GM18907 (cell line): ENCODE results near the gene TMEM156.

Experiments used
- ATAC-seq: cut with Tn5 transposase; IDR thresholded peaks from one replicate; pipeline ENCODE4 v1.9.1; 2021; ENCODE audit warnings: mild to moderate bottlenecking, moderate library complexity; ENCODE audit not compliant: unreplicated experiment

The TMEM156 gene, protein sequence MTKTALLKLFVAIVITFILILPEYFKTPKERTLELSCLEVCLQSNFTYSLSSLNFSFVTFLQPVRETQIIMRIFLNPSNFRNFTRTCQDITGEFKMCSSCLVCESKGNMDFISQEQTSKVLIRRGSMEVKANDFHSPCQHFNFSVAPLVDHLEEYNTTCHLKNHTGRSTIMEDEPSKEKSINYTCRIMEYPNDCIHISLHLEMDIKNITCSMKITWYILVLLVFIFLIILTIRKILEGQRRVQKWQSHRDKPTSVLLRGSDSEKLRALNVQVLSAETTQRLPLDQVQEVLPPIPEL

DNA sequence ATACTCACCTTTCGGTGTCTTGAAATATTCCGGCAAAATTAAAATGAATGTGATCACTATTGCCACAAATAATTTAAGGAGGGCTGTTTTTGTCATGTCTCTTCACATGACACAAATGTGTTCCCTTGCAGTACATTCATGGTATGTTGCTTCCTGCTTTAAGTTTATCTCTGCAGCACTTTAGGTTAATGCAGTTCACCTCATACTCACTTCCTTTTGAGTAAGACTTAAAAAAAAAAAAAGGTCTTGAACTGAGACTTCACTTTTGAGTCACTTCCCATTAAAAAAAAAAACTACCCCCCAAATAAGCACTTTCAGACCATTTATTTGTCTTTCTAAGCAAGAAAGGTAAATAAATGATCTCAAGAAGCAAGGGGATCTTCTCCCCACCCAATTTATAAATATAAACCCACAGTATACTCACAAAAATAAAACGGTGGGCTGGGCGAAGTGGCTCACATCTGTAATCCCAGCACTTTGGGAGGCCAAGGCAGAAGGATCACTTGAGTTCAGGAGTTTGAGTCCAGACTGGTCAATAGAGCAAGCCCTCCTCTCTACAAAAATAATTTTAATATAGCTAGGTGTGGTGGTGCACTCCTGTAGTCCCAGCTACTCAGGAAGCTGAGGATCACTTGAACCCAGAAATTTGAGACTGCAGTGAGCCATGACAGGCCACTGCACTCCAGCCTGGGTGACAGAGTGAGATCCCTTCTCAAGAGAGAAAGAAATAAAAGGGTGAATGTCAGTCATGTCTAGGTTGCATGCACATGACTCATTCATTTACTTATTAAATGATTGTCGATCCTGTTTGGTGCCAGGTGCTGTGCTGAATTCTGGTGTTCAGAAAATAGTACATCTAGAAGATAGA, at the start of gene TMEM156:
Gene TMEM156 (minus strand): TSS at position 192 of the 868 bp plus-strand sequence. CDS start 96 bp downstream, at position 96.
- peak; percentile 68 for ATAC-seq

DNA sequence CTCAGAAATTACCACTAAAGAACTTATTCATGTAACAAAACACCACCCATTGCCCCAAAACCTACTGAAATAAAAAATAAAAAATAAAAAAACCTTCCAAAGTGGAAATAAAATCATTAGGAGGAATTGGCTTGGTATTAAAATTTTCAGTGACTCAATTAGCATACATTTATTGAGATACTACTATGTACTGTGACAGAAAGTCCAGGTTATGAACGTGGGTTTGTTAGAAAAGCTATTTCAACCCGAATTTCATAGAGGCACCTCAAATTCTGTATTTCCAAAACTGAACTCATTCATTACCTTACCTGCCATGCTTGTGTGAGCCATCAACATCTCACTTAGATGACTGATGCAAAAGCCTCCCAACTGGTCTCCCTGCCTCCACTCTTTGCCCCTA, 46.6 kb upstream of the TMEM156 start:
- ATAC-seq, result no peak

DNA sequence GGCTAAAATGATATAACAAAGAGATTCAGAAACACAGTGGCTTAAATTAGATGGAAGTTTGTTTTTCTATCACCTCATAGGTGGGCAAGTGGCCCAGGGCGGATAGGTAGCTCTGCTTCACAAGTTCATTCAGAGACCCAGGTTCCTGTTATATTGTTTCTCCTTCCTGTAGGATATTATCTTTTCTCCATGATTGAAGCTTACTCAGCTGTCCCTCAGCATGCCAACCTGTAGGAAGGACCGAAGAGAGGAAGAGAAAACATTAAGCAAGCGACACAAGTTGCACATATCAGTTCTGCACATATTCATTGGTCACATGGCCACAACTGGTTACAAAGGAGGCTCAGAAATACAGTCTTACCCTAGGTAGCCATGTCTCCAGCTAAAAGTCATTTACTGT, 36.7 kb upstream of the TMEM156 start:
- no peak for ATAC-seq

DNA sequence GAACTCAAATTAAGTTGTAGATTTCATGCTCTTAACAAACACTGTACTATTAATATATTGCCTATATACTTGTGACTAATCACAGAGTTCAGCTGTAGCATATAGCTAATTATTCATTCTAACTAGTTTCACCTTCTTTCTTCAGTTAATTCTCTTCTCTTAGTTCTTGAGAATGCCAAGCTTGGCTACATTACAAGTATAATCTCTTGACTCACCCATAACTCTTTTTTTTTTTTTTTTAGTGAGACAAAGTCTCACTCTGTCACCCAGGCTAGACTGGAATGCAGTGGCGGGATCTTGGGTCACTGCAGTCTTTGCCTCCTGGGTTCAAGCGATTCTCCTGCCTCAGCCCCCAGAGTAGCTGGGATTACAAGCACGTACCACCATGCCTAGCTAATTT, 35.2 kb upstream of the TMEM156 start:
- ATAC-seq, result no peak

DNA sequence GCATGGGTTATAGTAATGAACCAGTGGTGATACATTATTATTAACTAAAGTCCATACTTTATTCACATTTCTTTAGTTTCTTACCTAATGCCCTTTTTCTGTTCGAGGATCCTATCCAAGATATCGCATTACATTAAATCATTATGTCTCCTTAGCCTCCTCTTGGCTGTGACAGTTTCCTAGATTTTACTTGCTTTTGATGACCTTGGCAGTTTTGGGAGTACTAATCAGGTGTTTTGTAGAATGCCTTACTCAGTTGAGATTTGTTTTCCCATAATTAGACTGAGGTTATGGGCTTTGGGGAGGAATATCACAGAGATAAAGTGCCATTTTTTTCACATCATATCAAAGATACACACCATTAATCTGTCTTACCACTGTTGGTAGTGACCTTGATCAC, 34.8 kb upstream of the TMEM156 start:
- ATAC-seq, result no peak

DNA sequence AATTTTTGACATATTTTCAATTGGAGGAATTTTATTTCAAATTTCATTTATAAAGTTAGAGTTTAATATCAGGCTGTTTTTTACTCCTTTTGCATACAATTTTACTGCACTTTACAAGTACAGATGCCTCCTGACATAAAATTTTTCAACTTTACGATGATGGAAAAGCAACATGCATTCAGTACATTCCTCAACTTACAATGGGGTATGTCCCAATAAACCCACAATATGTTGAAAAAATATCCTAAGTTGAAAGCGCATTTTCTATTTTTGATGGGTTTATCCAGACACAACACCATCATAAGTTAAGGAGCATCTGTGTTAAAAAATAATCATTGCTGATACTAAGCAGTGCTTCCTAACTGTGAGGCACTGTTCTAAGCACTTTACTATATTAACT, 34.2 kb upstream of the TMEM156 start:
- ATAC-seq, result no peak

DNA sequence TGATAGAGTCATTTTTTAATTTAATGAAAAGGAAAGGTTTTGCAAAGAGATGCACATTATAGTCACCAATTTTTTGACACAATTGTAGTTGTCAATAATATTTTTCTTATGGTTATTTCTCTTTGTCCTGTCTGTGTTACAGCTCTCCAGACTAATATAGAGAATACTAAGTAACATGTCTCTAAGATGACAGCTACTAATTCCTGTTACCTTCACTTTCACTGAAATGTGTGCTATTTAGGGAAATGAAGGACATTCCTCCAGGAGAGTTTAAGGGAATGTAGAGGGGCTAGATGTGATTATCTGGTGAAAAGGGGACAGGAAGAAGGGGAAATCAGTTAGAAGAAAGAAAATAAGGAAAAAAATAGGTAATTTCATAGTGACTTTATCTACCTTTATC, 31.2 kb upstream of the TMEM156 start:
- ATAC-seq, result peak; percentile 17

DNA sequence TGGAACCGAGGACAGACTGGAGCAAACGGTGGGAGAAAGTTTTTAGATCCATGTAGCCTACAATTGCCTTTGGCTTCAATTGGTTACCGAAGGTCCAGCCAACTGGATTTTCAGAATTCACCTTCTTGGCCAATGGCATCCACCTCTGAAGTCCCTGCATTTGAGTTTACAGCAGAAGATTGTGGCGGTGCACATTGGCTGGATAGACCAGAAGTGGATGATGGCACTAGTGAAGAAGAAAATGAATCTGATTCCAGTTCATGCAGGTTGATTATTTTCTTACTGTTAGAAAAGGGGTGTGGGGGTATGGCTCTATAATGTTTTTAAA, 30.5 kb upstream of the TMEM156 start:
- ATAC-seq, result peak; percentile 15

DNA sequence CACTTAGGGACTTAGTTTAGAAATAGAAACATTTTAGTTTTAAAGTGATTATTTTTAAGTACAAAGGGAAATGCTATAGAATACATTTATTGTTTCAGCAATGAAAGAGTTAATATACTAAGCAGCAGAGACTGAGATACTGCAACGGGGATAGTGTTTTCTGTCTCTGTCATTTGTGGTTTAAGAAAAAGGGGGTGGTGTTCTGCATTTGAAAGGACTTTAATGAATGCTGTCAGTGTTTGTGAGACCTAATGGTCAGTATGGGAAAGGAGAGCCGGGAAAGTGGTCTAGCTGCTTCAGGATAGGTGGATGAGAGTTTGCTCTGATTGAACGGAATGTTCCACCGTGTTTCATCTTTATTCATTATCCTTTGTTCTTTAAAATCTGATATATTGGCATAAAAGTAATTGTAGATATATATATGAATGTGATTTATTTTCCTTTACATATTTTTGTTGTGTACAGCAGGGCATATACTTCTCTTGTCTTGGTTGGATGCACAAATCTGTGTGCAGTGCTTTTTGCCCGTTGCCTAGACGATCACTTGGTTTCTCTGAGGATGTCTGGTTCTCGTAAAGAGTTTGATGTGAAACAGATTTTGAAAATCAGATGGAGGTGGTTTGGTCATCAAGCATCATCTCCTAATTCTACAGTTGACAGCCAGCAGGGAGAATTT, 30.0 kb upstream of the TMEM156 start, which contains the start of gene KLHL5:
Gene KLHL5 (plus strand): TSS at position 139 of the 676 bp plus-strand sequence. CDS start 421 bp downstream, at position 560.
- peak; percentile 42 for ATAC-seq

DNA sequence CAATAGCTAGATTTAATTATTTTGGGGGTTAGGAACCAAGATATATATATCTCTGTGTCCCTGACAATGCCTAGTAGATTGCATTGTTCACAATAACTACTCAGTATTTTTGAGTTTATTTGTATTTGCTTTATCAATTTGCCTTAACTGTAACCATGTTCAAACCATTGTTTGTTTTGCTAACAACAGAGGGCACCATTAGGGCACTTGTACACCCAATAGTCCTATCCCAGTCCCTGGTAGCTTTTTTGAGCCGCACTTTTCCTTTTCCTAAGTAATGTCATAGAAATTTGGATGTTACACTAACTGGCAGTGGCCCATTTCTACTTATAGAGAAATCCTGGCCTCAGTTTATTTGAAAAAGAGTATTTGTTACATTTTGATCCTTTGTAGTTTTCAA, 29.2 kb upstream of the TMEM156 start:
- no peak for ATAC-seq

DNA sequence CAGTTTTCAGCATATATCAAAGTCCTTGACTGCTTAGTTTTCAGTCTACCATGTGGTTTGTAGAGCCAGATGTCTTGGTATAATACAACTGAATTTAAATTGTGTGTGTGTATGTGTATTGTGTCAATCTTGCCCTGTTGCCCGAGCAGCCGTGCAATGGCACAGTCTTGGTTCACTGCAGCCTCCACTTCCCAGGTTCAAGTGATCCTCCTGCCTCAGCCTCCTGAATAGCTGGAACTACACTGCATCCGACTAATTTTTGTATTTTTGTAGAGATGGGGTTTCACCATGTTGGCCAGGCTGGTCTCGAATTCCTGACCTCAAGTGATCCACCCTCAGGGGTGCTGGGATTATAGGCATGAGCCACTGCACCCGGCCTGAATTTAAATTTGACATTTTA, 23.8 kb upstream of the TMEM156 start:
- ATAC-seq, result no peak

DNA sequence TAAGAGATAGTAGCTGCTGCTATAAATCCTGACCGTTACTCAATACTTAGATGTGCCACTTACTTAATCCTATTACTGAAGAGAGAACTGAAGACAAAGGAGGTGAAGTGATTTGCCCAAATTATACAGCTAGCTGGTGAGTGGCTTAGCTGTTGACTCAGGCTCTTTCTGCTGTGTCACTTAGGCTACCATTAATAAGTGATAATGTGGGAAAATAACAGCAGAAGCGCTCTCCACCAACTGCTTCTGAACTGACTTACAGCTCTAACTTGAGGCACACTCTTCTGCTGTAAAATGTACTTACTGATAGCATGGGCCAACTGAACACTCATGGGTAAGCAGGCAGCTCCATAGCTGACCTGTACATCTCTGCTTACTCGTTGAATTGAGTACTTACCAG, 22.3 kb upstream of the TMEM156 start:
- no peak for ATAC-seq

DNA sequence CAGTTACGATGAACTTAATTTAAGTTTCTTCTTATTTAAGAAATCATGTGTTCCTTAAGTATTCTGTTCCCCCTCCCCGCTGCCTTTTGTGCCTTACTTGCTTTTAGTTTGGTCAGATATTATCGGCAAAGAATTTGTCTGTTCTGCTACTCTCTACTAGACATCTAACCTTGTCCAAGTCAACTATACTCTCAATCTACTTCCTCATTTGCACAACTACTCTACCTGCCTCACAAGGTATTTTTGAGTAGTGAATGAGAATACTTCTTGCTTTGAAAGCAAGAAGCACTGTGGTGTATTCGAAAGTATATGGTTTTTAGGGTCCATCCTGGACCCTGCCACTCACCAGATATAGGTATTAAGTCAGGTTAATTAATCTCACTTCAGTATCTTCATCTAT, 21.8 kb upstream of the TMEM156 start:
- ATAC-seq, result no peak

DNA sequence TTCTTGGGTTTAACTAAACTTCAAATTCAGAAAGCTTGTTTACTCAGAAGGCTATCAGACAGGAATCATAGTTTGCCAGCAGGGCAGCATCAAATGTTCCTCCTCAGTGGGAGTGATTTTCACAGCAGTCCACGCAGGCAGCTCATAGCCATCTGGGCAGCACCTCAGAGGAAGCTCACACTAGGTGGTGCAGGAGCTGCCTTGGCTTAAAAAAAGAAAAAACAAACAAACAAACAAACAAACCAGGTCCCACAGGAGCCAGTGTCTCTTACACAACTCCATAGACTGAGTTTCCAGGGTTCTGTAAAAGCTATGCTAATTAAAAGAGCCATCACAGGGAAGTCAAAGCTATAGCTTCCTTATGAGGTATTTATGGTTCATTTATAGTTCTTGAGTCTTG, 19.3 kb upstream of the TMEM156 start:
- no peak for ATAC-seq

DNA sequence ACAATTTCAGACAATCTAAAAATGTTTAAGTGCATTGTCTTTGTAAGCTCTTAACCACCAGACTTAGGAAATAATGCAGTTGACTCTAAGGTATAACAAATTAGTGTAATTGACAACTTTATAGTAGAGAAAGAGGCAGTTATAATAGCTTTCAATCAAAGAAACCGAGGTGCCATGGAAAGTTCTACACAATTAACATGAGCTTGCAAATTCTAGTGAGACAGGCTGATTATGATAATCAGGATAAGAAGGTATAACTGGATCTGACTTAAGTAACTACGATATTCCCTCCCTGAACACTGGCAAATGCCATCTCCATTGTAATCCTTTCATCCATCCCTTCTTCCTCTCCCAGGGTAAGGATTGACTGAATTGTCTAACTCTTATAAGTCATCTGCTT, 18.4 kb upstream of the TMEM156 start:
- no peak for ATAC-seq

DNA sequence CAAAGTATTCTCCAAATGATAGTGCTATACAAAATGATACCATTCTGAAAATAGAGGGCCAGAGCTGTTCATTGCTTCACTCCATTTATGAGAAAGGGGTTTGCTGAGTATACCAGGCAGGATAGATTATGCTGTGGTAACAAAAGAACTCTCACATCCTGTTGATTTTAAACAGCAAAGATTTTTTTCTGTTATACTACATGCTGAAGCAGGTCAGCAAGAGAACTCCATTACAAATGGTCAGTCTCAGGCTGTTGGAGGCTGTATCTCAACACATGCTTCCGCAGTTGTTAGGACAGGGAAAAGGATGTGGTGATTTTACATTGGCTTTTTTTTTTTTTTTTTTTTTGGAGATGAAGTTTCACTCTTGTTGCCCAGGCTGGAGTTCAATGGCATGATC, 16.1 kb upstream of the TMEM156 start:
- ATAC-seq, result no peak

DNA sequence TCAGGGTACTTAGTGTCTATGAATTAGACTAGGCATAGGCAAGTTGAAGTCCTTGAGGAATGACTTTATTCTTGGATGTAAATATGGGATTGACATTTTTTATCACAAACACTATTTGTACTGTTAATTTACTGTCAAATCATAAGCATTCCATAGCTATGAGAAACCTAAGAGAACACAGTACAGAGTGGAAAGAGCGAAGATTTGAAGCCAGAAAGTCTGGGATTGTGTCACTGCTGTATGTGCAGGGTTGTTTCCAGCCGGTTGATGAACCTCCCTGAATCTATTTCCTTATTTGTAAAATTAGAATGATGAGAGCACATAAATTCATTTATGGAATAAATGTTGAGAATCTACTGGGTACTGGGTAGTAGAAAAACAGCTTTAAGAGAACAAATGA, 15.5 kb upstream of the TMEM156 start:
- ATAC-seq, result no peak

DNA sequence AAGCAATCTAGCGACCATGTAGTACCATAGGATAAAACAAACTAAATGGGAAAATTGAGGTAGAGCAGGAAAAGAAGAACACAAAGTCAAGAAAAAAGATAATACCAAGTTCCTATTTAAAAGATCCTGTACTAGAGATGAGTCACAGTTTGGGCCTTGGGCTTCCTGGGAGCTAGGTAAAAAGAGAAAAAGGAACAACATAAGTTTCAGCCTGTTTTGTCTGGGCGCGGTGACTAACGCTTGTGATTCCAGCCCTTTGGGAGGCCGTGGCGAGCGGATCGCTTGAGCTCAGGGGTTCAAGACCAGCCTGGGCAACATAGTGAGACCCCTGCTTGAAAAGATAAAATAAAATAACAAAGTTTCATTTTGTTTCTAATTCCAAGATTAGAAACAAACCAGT, 14.0 kb upstream of the TMEM156 start:
- ATAC-seq, result no peak

DNA sequence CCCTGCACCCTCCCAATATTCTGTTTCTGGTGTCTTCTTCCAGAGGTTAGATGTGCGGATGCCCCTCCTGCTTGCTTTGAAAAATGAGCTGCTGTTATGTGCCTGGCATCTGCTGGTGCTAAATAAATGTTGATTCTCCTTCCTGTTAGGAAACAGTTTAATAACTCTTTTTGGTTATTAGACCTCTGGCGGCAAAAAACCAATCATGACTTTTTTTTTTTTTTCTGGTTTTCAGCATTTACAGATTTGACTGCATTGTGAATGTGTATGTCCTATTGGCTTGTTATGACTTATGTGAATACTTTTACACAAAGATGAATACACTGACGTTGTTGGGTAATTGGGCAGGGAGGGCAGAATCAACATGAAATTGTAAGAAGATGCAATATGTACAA, 13.6 kb upstream of the TMEM156 start:
- no peak for ATAC-seq

DNA sequence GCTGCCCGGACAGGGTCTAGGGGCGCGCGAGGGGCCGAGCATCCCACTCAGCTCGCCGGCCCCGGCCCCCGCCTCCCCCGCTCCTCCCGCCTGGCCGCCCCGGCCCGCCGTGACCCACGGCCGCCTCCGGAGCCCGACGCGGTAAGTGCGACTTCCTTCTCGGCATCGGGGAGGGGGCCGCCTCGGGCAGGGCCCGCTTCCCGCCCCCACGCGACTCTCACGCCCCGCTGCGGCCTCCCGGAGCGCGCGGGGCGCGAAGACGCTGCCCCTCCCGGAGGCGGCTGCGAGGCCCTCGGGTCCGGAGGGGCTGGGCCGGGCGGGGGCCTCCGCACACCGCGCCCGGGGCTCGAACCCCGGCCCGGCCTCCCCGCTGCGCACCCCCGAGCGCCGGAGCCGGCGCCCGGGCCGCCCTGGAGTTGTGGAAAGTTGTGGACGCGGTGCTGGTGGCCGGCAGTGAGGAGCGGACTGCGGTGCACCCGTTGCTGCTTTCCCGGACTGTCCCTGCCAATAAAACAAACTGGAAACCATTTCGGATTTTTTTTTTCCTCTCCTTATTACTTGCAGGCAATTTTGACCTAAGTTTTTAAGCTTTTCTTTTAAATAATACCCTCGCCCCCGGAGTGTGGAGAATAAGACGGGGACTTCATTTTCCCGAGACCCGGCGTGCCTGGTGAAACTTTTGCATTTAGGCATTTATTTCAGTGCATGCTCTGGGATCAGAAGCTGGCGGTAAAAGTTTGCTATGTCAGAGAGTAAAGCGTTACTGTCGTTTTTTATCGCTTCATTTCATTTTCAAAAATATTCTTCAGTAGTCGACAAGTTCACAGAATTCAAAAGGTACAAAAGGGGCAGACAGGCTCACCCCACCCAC, 13.0 kb upstream of the TMEM156 start:
- ATAC-seq, result peak; percentile 30
